Effector memory CD4-positive, alpha-beta T cell (primary cell): Measurements from ENCODE around the gene MED14.
"Not testable (repeated sequence)": the region's sequence is repeated elsewhere in the genome, so short reads cannot be mapped to it uniquely, and the experiment has no call there.

Source experiments
- DNase-seq, 3 donors: peaks; one replicate each; pipeline ENCODE4 v3.0.0-alpha.2; 2020
- H3K27ac ChIP-seq: 2 replicates; pipeline ENCODE4 v1.7.0; 2013; ENCODE audit warnings: mild to moderate bottlenecking, low read length, moderate library complexity; ENCODE audit not compliant: insufficient read depth, poor library complexity, severe bottlenecking
- H3K27me3 ChIP-seq: replicated peaks from 2 replicates; pipeline ENCODE4 v1.7.0; 2013; ENCODE audit warnings: mild to moderate bottlenecking, low read length; ENCODE audit not compliant: insufficient read depth, control insufficient read depth, poor library complexity, severe bottlenecking
- H3K36me3 ChIP-seq: 2 replicates; pipeline ENCODE4 v1.7.0; 2013; ENCODE audit warnings: mild to moderate bottlenecking, low read length, moderate library complexity; ENCODE audit not compliant: control insufficient read depth, insufficient read depth
- H3K4me1 ChIP-seq: 2 replicates; pipeline ENCODE4 v1.7.0; 2013; ENCODE audit warnings: low read length, mild to moderate bottlenecking; ENCODE audit not compliant: control insufficient read depth, insufficient read depth, poor library complexity, severe bottlenecking
- H3K4me3 ChIP-seq: 2 replicates; pipeline ENCODE4 v1.7.0; 2013; ENCODE audit warnings: low read length, low read depth, mild to moderate bottlenecking; ENCODE audit not compliant: insufficient read depth, poor library complexity, severe bottlenecking
- H3K9me3 ChIP-seq: 2 replicates; pipeline ENCODE4 v1.7.0; 2013; ENCODE audit warnings: mild to moderate bottlenecking, low read length, moderate library complexity; ENCODE audit not compliant: control insufficient read depth
- total RNA-seq, 3 donors: gene quantifications; one replicate each; lab custom pipeline; 2026; lab: John Stamatoyannopoulos, UW

The MED14 gene
- 47.2 to 53.4 (median 48.4) reads per million in 3 donors for total RNA-seq

DNA sequence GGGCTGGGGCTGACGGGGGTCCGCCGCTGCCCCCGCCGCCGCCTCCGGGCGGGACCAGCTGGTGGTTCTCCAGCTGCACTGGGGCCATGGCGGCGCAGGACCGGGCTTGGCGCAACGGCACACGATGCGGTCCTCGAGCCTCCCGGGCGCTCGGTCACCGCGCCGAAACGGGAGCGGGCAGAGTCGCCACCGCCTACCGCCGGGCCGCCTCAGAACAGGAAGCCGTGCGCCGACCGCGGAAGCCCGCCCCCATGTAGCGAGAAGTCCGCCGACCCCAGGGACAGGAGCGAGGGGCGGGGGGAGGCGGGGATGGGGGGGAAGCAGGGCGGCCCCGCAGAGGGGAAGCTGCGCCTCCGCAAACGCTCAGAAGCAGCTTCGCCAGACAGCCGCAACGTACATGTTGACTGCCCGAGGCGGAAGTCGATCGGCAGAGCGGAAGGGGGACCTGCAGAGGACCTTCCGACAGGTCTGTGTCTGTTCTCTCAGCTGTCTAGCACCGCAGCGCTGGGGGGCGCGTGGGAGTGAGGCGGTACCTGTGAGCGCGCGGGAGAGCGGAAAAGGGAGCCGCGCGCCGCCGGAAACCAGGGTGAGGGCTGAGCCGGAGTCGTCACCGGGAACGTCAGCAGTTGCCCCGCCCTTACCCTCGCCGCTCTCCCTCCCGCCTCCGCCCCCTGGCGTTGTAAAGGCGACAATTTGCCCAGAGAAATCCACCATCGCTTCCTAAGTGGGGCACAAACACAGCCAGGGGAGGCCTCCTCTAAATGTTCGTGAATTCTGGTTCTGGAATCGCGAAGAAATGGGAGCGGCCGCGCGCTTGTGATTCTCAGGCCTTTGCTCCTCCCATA is at the start of gene MED14:
MED14 (minus strand) TSS at position 218 of the 845 bp plus-strand sequence; CDS start at position 88, 130 bp downstream.
- Histone ChIP-seq H3K4me3 (peak within 1 kb of the TSS; percentile 79), H3K4me1 (peaks cover 12% of the 10 kb centered on the region), H3K9me3 (no peaks in the 10 kb centered on the region), H3K36me3 (no peaks in the 10 kb centered on the region), H3K27ac (peak within 1 kb of the TSS; percentile 91), H3K27me3 (no peaks in the 10 kb centered on the region)
- peak; percentile 86 to 95 (median 87) for DNase-seq

DNA sequence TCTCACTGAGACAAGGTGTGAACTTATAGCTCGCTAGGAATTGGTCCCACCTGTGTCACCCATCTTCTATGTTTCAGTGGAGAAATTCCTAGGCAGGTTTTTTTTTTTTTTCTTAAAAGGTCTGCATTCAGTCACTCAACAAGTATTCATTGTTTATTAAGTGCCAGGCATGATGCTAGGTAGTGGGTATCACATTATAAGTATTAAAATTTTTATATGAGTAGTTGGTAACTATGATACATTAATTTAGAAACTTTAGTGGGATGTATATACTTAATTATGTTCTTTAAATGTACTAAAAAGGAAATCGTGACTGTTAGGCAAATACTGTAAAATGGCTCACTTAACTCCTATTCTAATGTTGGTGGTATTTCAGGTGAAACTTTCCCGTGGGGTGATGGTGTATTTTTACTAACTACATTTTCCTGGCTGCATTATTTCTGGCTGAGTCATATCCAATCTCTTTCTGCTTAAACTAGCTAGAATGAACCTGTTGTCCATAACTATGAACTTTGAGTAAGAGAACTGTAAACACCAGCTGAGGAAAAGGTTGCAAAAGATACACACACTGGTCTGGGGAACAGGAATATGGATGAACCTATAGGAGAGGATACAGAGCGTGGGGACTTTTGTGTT is 49.3 kb upstream of the MED14 start:
- Histone ChIP-seq H3K9me3 (no peaks in the 10 kb centered on the region), H3K36me3 (no peaks in the 10 kb centered on the region), H3K27me3 (no peaks in the 10 kb centered on the region), H3K27ac (no peak overlapping the region), H3K4me1 (no peaks in the 10 kb centered on the region), H3K4me3 (no peak overlapping the region)
- no peak for DNase-seq

DNA sequence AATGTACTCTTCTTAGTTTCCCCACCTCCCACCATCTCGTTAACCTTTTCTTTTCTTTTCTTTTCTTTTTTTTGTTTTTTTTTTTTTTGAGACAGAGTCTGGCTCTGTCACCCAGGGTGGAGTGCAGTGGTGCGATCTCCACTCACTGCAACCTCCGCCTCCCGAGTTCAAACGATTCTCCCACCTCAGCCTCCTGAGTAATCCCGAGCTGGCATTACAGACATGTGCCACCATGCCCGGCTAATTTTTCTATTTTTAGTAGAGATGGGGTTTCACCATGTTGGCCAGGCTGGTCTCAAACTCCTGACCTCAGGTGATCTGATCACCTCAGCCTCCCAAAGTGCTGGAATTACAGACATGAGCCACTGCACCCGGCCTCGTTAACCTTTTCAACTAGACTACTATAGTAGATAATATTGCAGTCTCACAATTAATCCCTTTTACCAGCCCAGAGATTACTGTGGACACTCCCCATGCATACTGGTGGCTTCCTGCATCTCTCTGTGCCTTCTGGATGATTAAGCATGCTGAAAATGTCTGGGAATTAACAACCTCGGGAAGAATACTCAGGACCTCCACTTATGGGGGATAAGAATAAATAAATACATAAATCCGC is 47.4 kb upstream of the MED14 start:
- not testable (repeated sequence) for H3K4me3 ChIP-seq

DNA sequence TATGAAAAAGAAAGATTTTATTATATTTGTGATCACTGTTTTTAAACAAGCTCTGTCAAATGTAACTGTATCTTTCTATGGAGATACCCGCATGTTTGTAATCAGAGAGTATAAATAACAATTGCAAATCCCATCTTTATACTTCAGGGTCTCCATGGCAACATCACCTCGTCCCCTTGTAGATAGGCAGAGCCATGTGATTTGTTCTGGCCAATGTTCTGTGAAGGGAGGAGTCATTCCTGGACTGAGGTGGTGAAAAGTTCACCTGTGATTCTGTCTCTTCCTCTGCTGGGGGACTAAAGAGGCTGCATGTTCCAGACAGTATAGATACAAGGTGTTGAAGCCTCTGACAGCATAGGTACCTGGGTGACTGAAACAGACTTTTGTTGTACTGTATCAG is 45.6 kb upstream of the MED14 start:
- H3K27ac ChIP-seq, result no peak overlapping the region

More for the DNA sequence above, 47.4 kb upstream of the MED14 start:
- H3K27me3 ChIP-seq, H3K27ac ChIP-seq, H3K36me3 ChIP-seq, H3K9me3 ChIP-seq, H3K4me1 ChIP-seq, DNase-seq: not testable (repeated sequence)

DNA sequence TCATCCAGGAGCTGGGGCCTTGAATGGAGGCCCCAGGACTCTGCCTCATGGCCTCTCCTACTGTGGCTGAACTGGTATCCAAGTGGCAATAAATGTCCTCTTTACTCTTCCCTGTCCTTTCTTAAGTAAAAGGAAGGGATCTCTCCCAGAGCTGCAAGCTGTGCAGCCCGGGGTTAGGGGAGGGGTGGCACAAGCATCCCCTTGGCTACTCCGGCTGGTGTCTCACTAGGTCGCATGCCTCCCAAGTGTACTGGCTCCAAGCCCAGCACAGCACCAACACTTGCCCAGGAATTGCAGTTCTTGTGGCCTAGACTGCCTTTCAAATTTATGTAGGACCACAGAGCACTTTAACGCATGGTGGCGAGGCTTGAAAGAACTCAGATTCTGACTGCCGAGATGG is 44.7 kb upstream of the MED14 start:
- Histone ChIP-seq H3K27ac (no peak overlapping the region), H3K36me3 (no peaks in the 10 kb centered on the region), H3K27me3 (no peaks in the 10 kb centered on the region), H3K4me3 (no peak overlapping the region), H3K9me3 (no peaks in the 10 kb centered on the region), H3K4me1 (no peaks in the 10 kb centered on the region)
- DNase-seq, result no peak

More for the DNA sequence above, 45.6 kb upstream of the MED14 start:
- no peaks in the 10 kb centered on the region for H3K36me3 ChIP-seq
- H3K27me3 ChIP-seq, result no peaks in the 10 kb centered on the region
- DNase-seq, result no peak
- no peaks in the 10 kb centered on the region for H3K4me1 ChIP-seq
- no peak overlapping the region for H3K4me3 ChIP-seq
- no peaks in the 10 kb centered on the region for H3K9me3 ChIP-seq

DNA sequence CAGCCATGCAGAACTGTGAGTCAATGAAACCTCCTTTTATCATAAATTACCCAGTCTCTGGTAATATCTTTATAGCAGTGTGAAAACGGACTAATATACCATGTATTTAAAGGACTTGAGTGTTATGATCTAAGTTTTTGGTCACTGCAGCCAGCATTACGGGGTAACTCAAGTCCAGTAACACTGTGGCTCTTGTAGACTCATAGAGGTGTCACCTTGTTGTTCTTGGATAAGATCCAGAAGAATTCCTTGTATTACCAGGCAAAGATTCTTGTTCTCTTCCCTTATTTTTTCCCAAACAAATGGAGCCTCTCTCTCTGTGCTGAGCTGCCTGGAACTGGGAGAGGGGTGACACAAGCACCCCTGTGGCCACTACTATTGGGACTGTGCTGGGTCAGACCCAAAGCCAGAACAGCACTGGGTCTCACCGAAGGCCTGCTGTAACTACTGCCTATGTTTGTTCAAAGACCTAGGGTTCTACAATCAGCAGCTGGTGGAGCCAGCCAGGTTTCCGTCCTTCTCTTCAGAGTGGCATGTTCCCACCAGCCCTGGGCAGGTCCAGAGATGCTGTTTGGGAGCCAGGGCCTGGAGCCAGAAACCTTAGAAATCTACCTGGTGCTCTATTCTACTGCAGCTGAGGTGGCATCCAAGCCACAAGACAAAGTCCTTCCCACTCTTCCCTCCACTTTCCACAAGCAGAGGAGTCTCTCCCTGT is 43.7 kb upstream of the MED14 start:
- no peaks in the 10 kb centered on the region for H3K9me3 ChIP-seq
- no peaks in the 10 kb centered on the region for H3K27me3 ChIP-seq
- no peaks in the 10 kb centered on the region for H3K4me1 ChIP-seq
- no peak for DNase-seq
- no peak overlapping the region for H3K27ac ChIP-seq
- no peak overlapping the region for H3K4me3 ChIP-seq
- H3K36me3 ChIP-seq, result no peaks in the 10 kb centered on the region

DNA sequence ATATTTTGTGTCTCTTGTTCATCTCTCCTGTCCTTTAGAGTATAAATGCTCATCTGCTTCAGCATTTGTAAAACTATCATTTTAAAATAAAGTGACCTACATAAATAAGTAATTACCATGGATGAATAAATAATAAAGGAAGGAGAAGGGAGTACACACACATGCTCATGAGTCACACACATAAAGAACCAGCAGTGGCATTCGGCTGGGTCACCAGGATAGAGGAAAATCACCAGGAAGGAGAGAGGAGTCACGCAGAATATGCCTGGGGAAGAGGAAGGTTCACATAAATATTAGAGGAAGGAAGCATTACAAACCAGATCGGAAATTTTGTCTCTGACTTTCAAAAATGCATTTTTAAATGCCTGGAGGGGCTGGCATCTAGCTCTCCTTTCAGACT is 38.5 kb upstream of the MED14 start:
- no peak overlapping the region for H3K4me3 ChIP-seq
- DNase-seq, result no peak
- H3K36me3 ChIP-seq, result no peaks in the 10 kb centered on the region
- no peak overlapping the region for H3K27ac ChIP-seq
- no peaks in the 10 kb centered on the region for H3K4me1 ChIP-seq
- H3K27me3 ChIP-seq, result no peaks in the 10 kb centered on the region
- no peaks in the 10 kb centered on the region for H3K9me3 ChIP-seq

DNA sequence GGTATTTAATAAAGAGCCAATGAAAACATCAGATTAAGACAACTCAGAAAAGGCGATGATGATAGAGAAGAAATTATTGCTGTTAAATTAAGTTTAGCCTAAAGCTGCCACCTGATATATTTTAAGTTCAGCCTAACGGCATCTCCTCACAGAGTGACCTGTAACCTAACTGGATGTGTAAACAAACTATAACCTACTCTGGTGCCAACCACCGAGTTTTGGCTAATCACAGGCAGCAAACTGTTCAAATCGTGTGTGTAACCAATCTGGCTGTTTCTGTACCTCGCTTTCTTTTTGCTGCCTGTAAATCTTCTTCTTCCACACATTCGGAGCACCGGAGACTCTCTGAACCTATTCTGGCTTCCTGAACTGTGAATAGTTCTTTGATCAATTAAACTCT is 37.8 kb upstream of the MED14 start:
- H3K36me3 ChIP-seq, result no peaks in the 10 kb centered on the region
- no peaks in the 10 kb centered on the region for H3K9me3 ChIP-seq
- H3K27me3 ChIP-seq, result no peaks in the 10 kb centered on the region
- H3K4me3 ChIP-seq, result no peak overlapping the region
- H3K27ac ChIP-seq, result no peak overlapping the region
- no peak for DNase-seq
- H3K4me1 ChIP-seq, result no peaks in the 10 kb centered on the region

DNA sequence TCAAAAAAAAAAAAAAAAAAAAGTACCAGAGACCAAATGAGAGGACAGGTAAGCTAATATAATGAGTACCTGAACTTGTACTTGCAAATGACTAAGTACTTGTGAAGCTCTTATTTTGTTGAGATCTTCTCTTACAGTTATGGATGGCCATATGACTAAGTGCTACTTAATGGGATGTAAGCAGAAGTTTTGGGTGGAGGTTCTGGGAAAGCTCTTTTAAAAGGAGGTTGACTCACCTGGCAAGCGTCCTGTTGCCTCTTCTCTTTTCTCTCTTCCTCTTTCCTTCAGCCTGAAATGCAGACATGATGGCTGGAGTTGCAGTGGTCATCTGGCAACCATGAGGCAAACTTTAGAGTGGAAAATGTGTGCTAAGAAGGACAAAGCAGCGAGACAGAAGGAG is 36.9 kb upstream of the MED14 start:
- Histone ChIP-seq H3K9me3 (no peaks in the 10 kb centered on the region), H3K4me1 (no peaks in the 10 kb centered on the region), H3K36me3 (no peaks in the 10 kb centered on the region), H3K27me3 (no peaks in the 10 kb centered on the region), H3K4me3 (no peak overlapping the region), H3K27ac (no peak overlapping the region)
- no peak for DNase-seq
